ENCODE results near the gene CNTNAP2.

DNA sequence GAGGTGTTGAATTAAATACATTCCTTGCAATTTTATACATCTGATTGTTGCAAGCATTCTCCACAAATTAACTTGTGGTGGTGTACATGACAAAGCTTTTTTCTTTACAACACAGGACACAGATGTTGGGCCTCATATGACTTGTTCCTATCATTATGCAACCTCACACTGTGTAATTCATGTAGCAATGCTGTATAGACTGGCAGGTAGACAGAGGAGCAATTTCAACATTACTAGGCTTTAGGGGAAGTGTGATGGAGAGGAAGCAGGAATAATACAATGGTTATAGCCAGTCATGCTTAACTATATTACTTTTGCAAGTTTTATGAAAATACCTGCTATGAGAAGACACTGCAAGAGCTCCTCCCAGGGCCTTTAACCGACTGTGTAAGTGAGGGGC is 832.1 kb downstream of the CNTNAP2 start:
- TF ChIP-seq, protein P1, sequence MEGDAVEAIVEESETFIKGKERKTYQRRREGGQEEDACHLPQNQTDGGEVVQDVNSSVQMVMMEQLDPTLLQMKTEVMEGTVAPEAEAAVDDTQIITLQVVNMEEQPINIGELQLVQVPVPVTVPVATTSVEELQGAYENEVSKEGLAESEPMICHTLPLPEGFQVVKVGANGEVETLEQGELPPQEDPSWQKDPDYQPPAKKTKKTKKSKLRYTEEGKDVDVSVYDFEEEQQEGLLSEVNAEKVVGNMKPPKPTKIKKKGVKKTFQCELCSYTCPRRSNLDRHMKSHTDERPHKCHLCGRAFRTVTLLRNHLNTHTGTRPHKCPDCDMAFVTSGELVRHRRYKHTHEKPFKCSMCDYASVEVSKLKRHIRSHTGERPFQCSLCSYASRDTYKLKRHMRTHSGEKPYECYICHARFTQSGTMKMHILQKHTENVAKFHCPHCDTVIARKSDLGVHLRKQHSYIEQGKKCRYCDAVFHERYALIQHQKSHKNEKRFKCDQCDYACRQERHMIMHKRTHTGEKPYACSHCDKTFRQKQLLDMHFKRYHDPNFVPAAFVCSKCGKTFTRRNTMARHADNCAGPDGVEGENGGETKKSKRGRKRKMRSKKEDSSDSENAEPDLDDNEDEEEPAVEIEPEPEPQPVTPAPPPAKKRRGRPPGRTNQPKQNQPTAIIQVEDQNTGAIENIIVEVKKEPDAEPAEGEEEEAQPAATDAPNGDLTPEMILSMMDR (IDR thresholded peaks at IDR 0.05), result no peak
- TF ChIP-seq POLR2A (IDR thresholded peaks at IDR 0.05), result no peak

Measured in lower leg skin (tissue), 3 donors.